Prostate gland (tissue), 2 donors: ENCODE measurements around the gene SEMA5A.

Source experiments
- POLR2A ChIP-seq: fragments of 450-650 bp; IDR thresholded peaks from one replicate; pipeline ENCODE4 v1.6.1; 2016; ENCODE audit warnings: antibody characterized with exemption, mild to moderate bottlenecking
- POLR2AphosphoS5 ChIP-seq: sonication (generic); formaldehyde crosslinking; IDR thresholded peaks from one replicate; pipeline ENCODE4 v1.6.1; 2017; ENCODE audit warnings: antibody characterized with exemption
- TF ChIP-seq, protein P1 (sequence below), 4 experiments: fragments of 200-600 bp in 2 of 4; fragments of 450-650 bp in 2 of 4; sonication (generic) in 2 of 4; IDR thresholded peaks; 1 replicate in 3 of 4; 2 replicates in 1 of 4; pipeline ENCODE4 v1.5.1; 2016 to 2019; ENCODE audit warnings: antibody characterized with exemption in 4 of 4, mild to moderate bottlenecking in 2 of 4, moderate library complexity in 2 of 4

DNA sequence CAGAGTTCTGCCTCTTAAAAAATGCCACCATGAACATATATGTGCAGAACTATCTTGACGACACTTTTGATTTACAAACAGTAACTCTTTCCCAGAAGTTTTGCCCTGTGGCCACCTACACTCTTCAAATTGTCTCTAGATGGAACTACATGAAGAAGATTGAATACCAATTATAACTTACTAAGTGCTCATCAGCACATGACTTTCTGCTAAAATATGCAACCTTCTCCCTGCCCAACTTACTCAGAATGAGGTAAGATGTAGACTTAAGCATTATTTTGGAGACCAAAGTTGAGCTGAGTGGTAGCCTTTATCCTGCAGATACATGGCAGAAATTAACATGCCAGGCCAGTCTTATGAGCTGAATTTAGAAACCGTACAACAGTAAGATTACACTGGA, 105.4 kb downstream of the SEMA5A start:
- TF ChIP-seq, protein P1, sequence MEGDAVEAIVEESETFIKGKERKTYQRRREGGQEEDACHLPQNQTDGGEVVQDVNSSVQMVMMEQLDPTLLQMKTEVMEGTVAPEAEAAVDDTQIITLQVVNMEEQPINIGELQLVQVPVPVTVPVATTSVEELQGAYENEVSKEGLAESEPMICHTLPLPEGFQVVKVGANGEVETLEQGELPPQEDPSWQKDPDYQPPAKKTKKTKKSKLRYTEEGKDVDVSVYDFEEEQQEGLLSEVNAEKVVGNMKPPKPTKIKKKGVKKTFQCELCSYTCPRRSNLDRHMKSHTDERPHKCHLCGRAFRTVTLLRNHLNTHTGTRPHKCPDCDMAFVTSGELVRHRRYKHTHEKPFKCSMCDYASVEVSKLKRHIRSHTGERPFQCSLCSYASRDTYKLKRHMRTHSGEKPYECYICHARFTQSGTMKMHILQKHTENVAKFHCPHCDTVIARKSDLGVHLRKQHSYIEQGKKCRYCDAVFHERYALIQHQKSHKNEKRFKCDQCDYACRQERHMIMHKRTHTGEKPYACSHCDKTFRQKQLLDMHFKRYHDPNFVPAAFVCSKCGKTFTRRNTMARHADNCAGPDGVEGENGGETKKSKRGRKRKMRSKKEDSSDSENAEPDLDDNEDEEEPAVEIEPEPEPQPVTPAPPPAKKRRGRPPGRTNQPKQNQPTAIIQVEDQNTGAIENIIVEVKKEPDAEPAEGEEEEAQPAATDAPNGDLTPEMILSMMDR (IDR thresholded peaks at IDR 0.05), result no peak
- TF ChIP-seq POLR2AphosphoS5 (no peak), POLR2A (no peak)
